Breast epithelium (tissue), 4 donors: ENCODE results near the gene MYO3B. TPM values are rescaled to one million over a fixed set of nuclear protein-coding genes. Genes with fewer than 3 reads are reported as not detected.
A peak's percentile ranks its signal among the peaks of the same experiment; 100 is the strongest.

Experiments
- DNase-seq, 2 donors: peaks; one replicate each; pipeline ENCODE4 v3.0.0-alpha.2; 2019; ENCODE audit warnings: low spot score in 2 of 2
- H3K27ac ChIP-seq, 2 donors: fragments of 200-600 bp; sonication (generic) in 1 of 2; one replicate each; pipeline ENCODE4 v1.5.1; 2016 to 2019; ENCODE audit warnings: mild to moderate bottlenecking in 1 of 2
- H3K27me3 ChIP-seq, 2 donors: fragments of 200-600 bp; sonication (generic) in 1 of 2; one replicate each; pipeline versions ENCODE4 v1.5.1 to v1.6.0; 2017 to 2019; ENCODE audit warnings: control low read depth in 1 of 2, mild to moderate bottlenecking in 1 of 2
- H3K36me3 ChIP-seq: fragments of 200-600 bp; one replicate; pipeline ENCODE4 v1.5.1; 2019
- H3K4me1 ChIP-seq, 2 donors: fragments of 200-600 bp; sonication (generic); one replicate each; pipeline ENCODE4 v1.5.1; 2016 to 2019; ENCODE audit warnings: control low read depth in 1 of 2
- H3K4me3 ChIP-seq, 3 donors: fragments of 200-600 bp; sonication (generic); 1 replicate in 2 of 3; 2 replicates in 1 of 3; pipeline ENCODE4 v1.5.1; 2016 to 2019; ENCODE audit warnings: mild to moderate bottlenecking in 3 of 3, moderate library complexity in 2 of 3
- H3K9me3 ChIP-seq, 2 donors: fragments of 200-600 bp; sonication (generic) in 1 of 2; one replicate each; pipeline ENCODE4 v1.5.1; 2016 to 2019; ENCODE audit warnings: control low read depth in 1 of 2
- CTCF ChIP-seq, 3 donors: fragments of 450-650 bp; IDR thresholded peaks; one replicate each; pipeline ENCODE4 v1.5.1; 2016 to 2017; ENCODE audit warnings: antibody characterized with exemption in 3 of 3, mild to moderate bottlenecking in 3 of 3, moderate library complexity in 3 of 3
- POLR2A ChIP-seq: fragments of 450-650 bp; IDR thresholded peaks from one replicate; pipeline ENCODE4 v1.6.1; 2016; ENCODE audit warnings: antibody characterized with exemption, mild to moderate bottlenecking, moderate library complexity
- POLR2AphosphoS5 ChIP-seq, 3 donors: sonication (generic); formaldehyde crosslinking; IDR thresholded peaks; one replicate each; pipeline ENCODE4 v1.6.1; 2017; ENCODE audit warnings: antibody characterized with exemption in 3 of 3
- intact Hi-C: fragments of 100-400 bp; cut with DNase I; formaldehyde crosslinking; loops from one replicate; pipeline ENCODE4 v1.15.1; 2023; ENCODE audit warnings: low total_unique reads
- total RNA-seq, 3 donors: library from RNA; depleted of rRNA; stranded (reverse); fragments of >200 nt; gene quantifications; one replicate each; pipeline ENCODE4 v1.1.0, GENCODE V29; 2016

The MYO3B gene
- total RNA-seq, 3 donors from 2014 or later, result 0.15 to 0.98 (median 0.16) TPM

- Histone ChIP-seq H3K27ac (peak overlapping the region; percentile 63 to 65), H3K36me3 (no peaks in the 10 kb centered on the region), H3K9me3 (no peaks in the 10 kb centered on the region), H3K27me3 (no peaks in the 10 kb centered on the region), H3K4me1 (peaks cover 0 to 8% of the 10 kb centered on the region in 2 donors), H3K4me3 (no peak overlapping the region)
- no peak for TF ChIP-seq CTCF (IDR thresholded peaks at IDR 0.05)
- TF ChIP-seq POLR2A, result no peak
- no peak for TF ChIP-seq POLR2AphosphoS5 (IDR thresholded peaks at IDR 0.05)
- intact Hi-C loops, result no loop called here
- DNase-seq, result no peak
Observed at GRCh38 chr2:170524828-170525565, 347.1 kb downstream of the MYO3B start.

- H3K9me3 ChIP-seq, result no peaks in the 10 kb centered on the region
- intact Hi-C loops, result no loop called here
- DNase-seq, result peak; percentile 79 to 85
- no peak overlapping the region for H3K4me3 ChIP-seq
- peak overlapping the region; percentile 63 to 65 for H3K27ac ChIP-seq
- TF ChIP-seq POLR2AphosphoS5 (IDR thresholded peaks at IDR 0.05), result peak; percentile 72 to 89 (median 88)
- no peak for TF ChIP-seq POLR2A
- no peaks in the 10 kb centered on the region for H3K36me3 ChIP-seq
- peaks cover 0 to 8% of the 10 kb centered on the region in 2 donors for H3K4me1 ChIP-seq
- H3K27me3 ChIP-seq, result no peaks in the 10 kb centered on the region
Observed at GRCh38 chr2:170525566-170525900, 347.6 kb downstream of the MYO3B start.

GRCh38 chr2:170530284-170530745 is 352.4 kb downstream of the MYO3B start:
- no peaks in the 10 kb centered on the region for H3K36me3 ChIP-seq
- intact Hi-C loops, result no loop called here
- H3K27me3 ChIP-seq, result no peaks in the 10 kb centered on the region
- H3K27ac ChIP-seq, result peak overlapping the region; percentile 52 to 54
- peak; percentile 59 to 62 for DNase-seq
- H3K4me1 ChIP-seq, result peaks cover 0 to 1% of the 10 kb centered on the region in 2 donors
- H3K9me3 ChIP-seq, result no peaks in the 10 kb centered on the region
- H3K4me3 ChIP-seq, result peak overlapping the region in 2 of 3 donors; percentile 8 to 17
- peak in 1 of 3 donors; percentile 16 for TF ChIP-seq CTCF (IDR thresholded peaks at IDR 0.05)
- no peak for TF ChIP-seq POLR2A
- TF ChIP-seq POLR2AphosphoS5 (IDR thresholded peaks at IDR 0.05), result peak in 2 of 3 donors; percentile 20 to 49

- H3K4me3 ChIP-seq, result no peak overlapping the region
- peak overlapping the region; percentile 52 to 54 for H3K27ac ChIP-seq
- no peaks in the 10 kb centered on the region for H3K27me3 ChIP-seq
- H3K36me3 ChIP-seq, result no peaks in the 10 kb centered on the region
- H3K4me1 ChIP-seq, result no peaks in the 10 kb centered on the region
- H3K9me3 ChIP-seq, result no peaks in the 10 kb centered on the region
- intact Hi-C loops, result no loop called here
- no peak for DNase-seq
- no peak for TF ChIP-seq POLR2AphosphoS5 (IDR thresholded peaks at IDR 0.05)
- TF ChIP-seq CTCF (IDR thresholded peaks at IDR 0.05), result no peak
- no peak for TF ChIP-seq POLR2A
Observed at GRCh38 chr2:170530803-170531564, 353.0 kb downstream of the MYO3B start.

GRCh38 chr2:170531876-170532275 is 353.9 kb downstream of the MYO3B start:
- TF ChIP-seq POLR2A (no peak), POLR2AphosphoS5 (IDR thresholded peaks at IDR 0.05) (no peak), CTCF (IDR thresholded peaks at IDR 0.05) (no peak)
- Histone ChIP-seq H3K27ac (no peak overlapping the region), H3K4me1 (no peaks in the 10 kb centered on the region), H3K27me3 (no peaks in the 10 kb centered on the region), H3K4me3 (no peak overlapping the region), H3K36me3 (no peaks in the 10 kb centered on the region), H3K9me3 (no peaks in the 10 kb centered on the region)
- DNase-seq, result no peak
- intact Hi-C loops, result no loop called here
